SK-N-MC (cell line): ENCODE results near the gene CAPN15.

Experiments used
- DNase-seq: peaks from one replicate; pipeline ENCODE4 v3.0.0-alpha.2; 2011; ENCODE audit warnings: low read depth, low spot score
- H3K27ac ChIP-seq: fragments of 200-600 bp; sonication (generic); 2 replicates; pipeline ENCODE4 v1.5.1; 2016; ENCODE audit warnings: mixed run types
- H3K36me3 ChIP-seq: fragments of 200-600 bp; sonication (generic); 2 replicates; pipeline ENCODE4 v1.6.1; 2017; ENCODE audit warnings: antibody characterized with exemption, low read length, mixed read lengths; ENCODE audit not compliant: insufficient read depth
- H3K4me3 ChIP-seq: fragments of 200-600 bp; sonication (generic); 2 replicates; pipeline ENCODE4 v1.5.1; 2016
- H3K9ac ChIP-seq: fragments of 200-600 bp; sonication (generic); 2 replicates; pipeline ENCODE4 v1.8.0; 2017; ENCODE audit warnings: mixed run types, mixed read lengths; ENCODE audit not compliant: insufficient read length
- H3K9me3 ChIP-seq: fragments of 200-600 bp; sonication (generic); 2 replicates; pipeline ENCODE4 v1.6.1; 2017; ENCODE audit warnings: low read depth, mild to moderate bottlenecking, antibody characterized with exemption, low read length, moderate library complexity, mixed read lengths
- EZH2 ChIP-seq: fragments of 200-600 bp; sonication (generic); IDR thresholded peaks from one replicate; pipeline ENCODE4 v1.6.1; 2017; ENCODE audit warnings: antibody characterized with exemption
- FOXP2 ChIP-seq: optimal IDR thresholded peaks from 2 replicates; pipeline ENCODE3; 2011; ENCODE audit warnings: mild to moderate bottlenecking, moderate library complexity; ENCODE audit not compliant: insufficient read depth; ENCODE audit errors: extremely low read length, control extremely low read depth
- POLR2AphosphoS5 ChIP-seq: IDR thresholded peaks from 2 replicates; pipeline ENCODE4 v1.6.1; 2012; ENCODE audit warnings: mild to moderate bottlenecking, low read depth, low read length, borderline replicate concordance

The CAPN15 gene

DNA sequence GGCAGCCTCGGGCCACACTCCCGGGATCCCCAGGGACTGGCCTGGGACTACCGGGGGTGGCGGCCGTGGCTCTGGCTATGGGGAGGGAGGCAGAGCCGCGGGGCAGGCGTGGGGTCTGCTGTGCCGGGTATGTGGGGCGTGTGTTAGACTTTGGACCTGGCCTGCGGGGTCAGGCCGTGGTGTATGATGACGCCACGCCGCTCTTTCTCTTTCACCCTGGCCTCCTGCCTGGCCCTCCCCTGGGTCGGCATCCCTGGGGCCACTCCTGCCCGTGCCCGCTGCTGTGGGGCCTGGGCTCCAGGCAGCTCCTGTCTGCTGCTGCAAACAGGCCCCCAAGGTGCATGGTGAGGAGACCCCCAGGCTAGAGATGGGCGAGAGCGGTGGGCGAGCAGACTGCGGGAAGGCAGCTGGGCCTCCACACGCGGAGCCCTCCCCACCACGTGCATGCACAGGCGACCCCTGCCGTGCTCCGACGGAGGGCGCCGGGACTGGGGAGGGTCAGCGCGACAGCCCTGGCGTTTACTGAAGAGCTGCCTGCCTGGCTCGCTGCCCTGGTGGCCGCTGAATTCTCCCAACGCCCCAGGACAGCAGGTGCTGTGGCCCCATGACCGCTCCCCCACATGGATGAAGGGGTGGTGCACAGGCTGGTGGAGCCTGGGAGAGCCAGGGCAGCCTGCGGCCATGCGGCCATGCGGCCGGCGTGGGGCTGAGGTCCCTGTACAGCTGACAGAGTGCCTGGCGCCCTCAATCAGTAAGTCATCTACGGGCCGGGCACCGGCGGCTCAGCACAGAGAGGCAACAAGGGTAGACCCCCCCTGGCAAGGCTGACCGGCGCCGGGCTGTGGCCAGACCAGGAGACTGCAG, 16.0 kb downstream of the CAPN15 start:
- H3K27ac ChIP-seq: no peak overlapping the region
- TF ChIP-seq POLR2AphosphoS5 (no peak), EZH2 (no peak), FOXP2 (no peak)
- H3K36me3 ChIP-seq: peaks cover under 1% of the 10 kb centered on the region; the same call in 1 of the 2 replicates
- no peaks in the 10 kb centered on the region for H3K9me3 ChIP-seq
- DNase-seq: no peak
- H3K9ac ChIP-seq: no peak overlapping the region
- no peak overlapping the region for H3K4me3 ChIP-seq

GRCh38 chr16:544517-544916, 17.0 kb downstream of the CAPN15 start:
- no peaks in the 10 kb centered on the region for H3K9me3 ChIP-seq
- no peak for DNase-seq
- no peak overlapping the region for H3K9ac ChIP-seq
- H3K4me3 ChIP-seq: no peak overlapping the region
- no peak for TF ChIP-seq FOXP2
- no peak for TF ChIP-seq POLR2AphosphoS5
- TF ChIP-seq EZH2: no peak
- H3K36me3 ChIP-seq: peaks cover 4% of the 10 kb centered on the region; the same call in 1 of the 2 replicates
- no peak overlapping the region for H3K27ac ChIP-seq

- no peak overlapping the region for H3K27ac ChIP-seq
Observed at GRCh38 chr16:546909-547770, 19.6 kb downstream of the CAPN15 start.

DNA sequence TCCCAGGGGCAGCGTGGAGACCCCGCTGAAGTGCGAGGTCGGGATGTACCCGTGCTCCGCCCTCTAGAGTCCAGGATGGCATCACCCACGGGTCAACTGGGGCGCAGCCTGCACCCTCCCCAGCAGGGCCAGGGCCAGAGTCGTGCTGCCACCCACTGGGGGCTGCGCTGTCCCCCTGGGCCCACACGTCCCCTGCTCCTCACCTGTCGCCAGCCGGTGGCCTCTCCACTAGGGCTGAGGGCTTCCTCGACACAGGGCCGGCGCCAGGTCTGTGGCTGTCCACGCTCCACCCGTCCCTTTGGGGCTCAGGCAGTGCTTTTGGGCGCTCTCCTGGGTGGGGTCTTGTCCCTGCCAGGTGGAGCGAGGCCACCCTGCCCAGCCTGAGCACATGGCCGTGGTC, 21.1 kb downstream of the CAPN15 start:
- no peak overlapping the region for H3K9ac ChIP-seq
- H3K27ac ChIP-seq: no peak overlapping the region
- TF ChIP-seq FOXP2: no peak
- TF ChIP-seq POLR2AphosphoS5: no peak
- no peak for TF ChIP-seq EZH2
- peaks cover 4% of the 10 kb centered on the region; the same call in 1 of the 2 replicates for H3K36me3 ChIP-seq
- no peak overlapping the region for H3K4me3 ChIP-seq
- no peaks in the 10 kb centered on the region for H3K9me3 ChIP-seq
- no peak for DNase-seq

More at GRCh38 chr16:546909-547770, 19.6 kb downstream of the CAPN15 start:
- Histone ChIP-seq H3K9me3 (no peaks in the 10 kb centered on the region), H3K4me3 (no peak overlapping the region), H3K9ac (no peak overlapping the region), H3K36me3 (peaks cover 4% of the 10 kb centered on the region; the same call in 1 of the 2 replicates)
- TF ChIP-seq POLR2AphosphoS5 (no peak), FOXP2 (no peak), EZH2 (no peak)
- DNase-seq: no peak

DNA sequence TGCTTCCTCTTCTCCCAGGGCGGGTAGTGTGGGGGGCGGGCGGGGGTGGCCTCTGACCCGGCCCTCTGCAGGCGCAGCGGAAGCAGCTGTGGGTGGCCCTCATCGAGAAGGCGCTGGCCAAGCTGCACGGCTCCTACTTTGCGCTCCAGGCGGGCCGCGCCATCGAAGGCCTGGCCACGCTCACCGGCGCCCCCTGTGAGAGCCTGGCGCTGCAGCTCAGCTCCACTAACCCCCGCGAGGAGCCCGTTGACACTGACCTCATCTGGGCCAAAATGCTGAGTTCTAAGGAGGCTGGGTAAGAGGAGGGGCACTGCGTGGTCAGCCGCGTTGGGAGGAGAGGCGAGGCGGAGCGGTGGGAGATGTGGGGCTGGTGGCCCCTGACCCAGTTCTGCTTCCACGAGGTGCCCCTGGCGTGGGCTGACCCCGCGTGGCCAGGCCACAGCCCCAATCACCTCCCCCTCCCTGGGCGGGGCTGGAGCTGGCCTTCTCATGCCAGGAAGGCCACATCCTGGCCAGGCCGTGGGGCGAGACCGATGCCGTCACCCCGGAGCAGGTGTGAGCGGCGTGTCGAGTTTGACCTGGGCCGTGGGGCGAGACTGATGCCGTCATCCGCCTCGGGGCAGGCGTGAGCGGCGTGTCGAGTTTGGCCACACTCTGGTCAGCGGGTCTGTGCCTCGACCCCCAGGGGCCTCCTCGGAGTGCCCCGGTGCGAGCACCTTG, 22.2 kb downstream of the CAPN15 start:
- TF ChIP-seq FOXP2 (no peak), EZH2 (no peak), POLR2AphosphoS5 (no peak)
- Histone ChIP-seq H3K9ac (no peak overlapping the region), H3K4me3 (no peak overlapping the region), H3K9me3 (no peaks in the 10 kb centered on the region), H3K27ac (no peak overlapping the region), H3K36me3 (peaks cover 4% of the 10 kb centered on the region; the same call in 1 of the 2 replicates)
- DNase-seq: no peak

DNA sequence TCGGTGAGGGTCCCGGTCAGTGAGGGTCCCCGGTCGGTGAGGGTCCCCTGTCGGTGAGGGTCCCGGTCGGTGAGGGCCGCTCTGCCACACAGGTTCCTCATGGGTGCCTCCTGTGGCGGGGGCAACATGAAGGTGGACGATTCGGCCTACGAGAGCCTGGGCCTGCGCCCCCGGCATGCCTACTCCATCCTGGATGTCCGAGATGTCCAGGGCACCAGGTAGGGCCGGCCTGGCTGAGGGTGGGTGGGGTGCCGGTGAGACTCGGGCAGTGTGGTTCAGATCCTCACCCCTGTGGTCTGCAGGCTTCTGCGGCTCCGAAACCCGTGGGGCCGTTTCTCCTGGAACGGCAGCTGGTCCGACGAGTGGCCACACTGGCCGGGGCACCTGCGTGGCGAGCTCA, 23.7 kb downstream of the CAPN15 start:
- peaks cover 4% of the 10 kb centered on the region; the same call in 1 of the 2 replicates for H3K36me3 ChIP-seq
- H3K4me3 ChIP-seq: no peak overlapping the region
- TF ChIP-seq POLR2AphosphoS5 (no peak), FOXP2 (no peak), EZH2 (no peak)
- no peak for DNase-seq
- H3K9me3 ChIP-seq: no peaks in the 10 kb centered on the region
- H3K27ac ChIP-seq: no peak overlapping the region
- H3K9ac ChIP-seq: no peak overlapping the region

GRCh38 chr16:552171-552570, 24.7 kb downstream of the CAPN15 start:
- TF ChIP-seq EZH2 (no peak), FOXP2 (no peak), POLR2AphosphoS5 (no peak)
- DNase-seq: no peak
- H3K9me3 ChIP-seq: no peaks in the 10 kb centered on the region
- H3K4me3 ChIP-seq: no peak overlapping the region
- H3K27ac ChIP-seq: no peak overlapping the region
- H3K36me3 ChIP-seq: peaks cover 4% of the 10 kb centered on the region; the same call in 1 of the 2 replicates
- H3K9ac ChIP-seq: no peak overlapping the region

DNA sequence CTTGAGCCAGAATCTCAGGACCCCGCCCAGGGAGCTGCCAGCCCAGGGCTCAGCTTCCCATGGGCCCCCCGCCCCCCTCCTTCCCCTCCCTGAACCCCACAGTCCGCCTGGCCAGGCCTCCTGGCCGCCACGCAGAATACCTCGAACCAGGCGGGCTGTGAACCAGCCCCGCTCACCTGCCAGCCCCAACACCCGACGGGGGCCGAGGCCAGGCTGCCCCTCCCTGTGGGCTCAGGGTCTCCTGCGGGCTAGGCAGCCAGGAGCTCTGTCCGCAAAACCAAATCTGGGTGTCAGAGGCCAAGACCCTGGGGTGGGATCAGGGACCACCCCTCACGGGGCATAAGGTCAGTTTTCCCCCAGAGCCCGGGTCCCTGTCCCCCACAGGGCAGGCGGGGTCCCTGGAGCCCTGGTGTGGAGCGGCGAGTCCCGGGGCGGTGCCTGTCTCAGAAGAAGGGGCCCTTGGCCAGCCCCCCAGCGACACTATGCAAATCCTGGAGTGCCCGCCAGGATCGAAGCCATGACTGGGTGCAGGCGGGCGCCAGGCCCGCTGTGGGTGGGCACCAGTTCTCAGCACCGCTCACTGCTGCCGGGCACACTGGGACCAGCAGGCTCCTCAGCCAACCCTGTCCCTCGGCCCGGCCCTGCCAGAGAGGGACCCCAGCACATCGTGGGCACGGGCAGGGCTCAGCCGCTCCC, 26.2 kb downstream of the CAPN15 start:
- Histone ChIP-seq H3K4me3 (no peak overlapping the region), H3K27ac (no peak overlapping the region), H3K9me3 (no peaks in the 10 kb centered on the region), H3K9ac (no peak overlapping the region), H3K36me3 (peaks cover 2% of the 10 kb centered on the region; the same call in 1 of the 2 replicates)
- no peak for DNase-seq
- TF ChIP-seq POLR2AphosphoS5: no peak
- TF ChIP-seq EZH2: no peak
- no peak for TF ChIP-seq FOXP2
